ENCODE data around the gene TEX14.

TEX14 gene

GRCh38 chr17:58527306-58527705, 164.5 kb downstream of the TEX14 start:
- no peak overlapping the region for H3K4me3 Mint-ChIP-seq
- peaks cover under 1% of the 10 kb centered on the region for H3K27me3 Mint-ChIP-seq
- no peaks in the 10 kb centered on the region for H3K36me3 Mint-ChIP-seq
- H3K9me3 Mint-ChIP-seq = no peaks in the 10 kb centered on the region
- H3K27ac Mint-ChIP-seq = no peak overlapping the region
- peaks cover 10% of the 10 kb centered on the region for H3K4me1 Mint-ChIP-seq
- ATAC-seq = no peak

- H3K27ac Mint-ChIP-seq = no peak overlapping the region
- ATAC-seq = no peak
- H3K4me3 Mint-ChIP-seq = no peak overlapping the region
- no peaks in the 10 kb centered on the region for H3K27me3 Mint-ChIP-seq
- no peaks in the 10 kb centered on the region for H3K9me3 Mint-ChIP-seq
- no peaks in the 10 kb centered on the region for H3K36me3 Mint-ChIP-seq
- H3K4me1 Mint-ChIP-seq = peaks cover 8% of the 10 kb centered on the region
These were observed 166.6 kb downstream of the TEX14 start for GRCh38 chr17:58525239-58525638.

- no peaks in the 10 kb centered on the region for H3K9me3 Mint-ChIP-seq
- H3K4me1 Mint-ChIP-seq = peaks cover 8% of the 10 kb centered on the region
- no peak for ATAC-seq
- no peak overlapping the region for H3K4me3 Mint-ChIP-seq
- no peak overlapping the region for H3K27ac Mint-ChIP-seq
- no peaks in the 10 kb centered on the region for H3K36me3 Mint-ChIP-seq
- H3K27me3 Mint-ChIP-seq = no peaks in the 10 kb centered on the region
These were observed 170.2 kb downstream of the TEX14 start for GRCh38 chr17:58521680-58522079.

- no peak for ATAC-seq
- Mint-ChIP-seq H3K36me3 (no peaks in the 10 kb centered on the region), H3K4me1 (peaks cover 13% of the 10 kb centered on the region), H3K27me3 (no peaks in the 10 kb centered on the region), H3K27ac (no peak overlapping the region), H3K4me3 (no peak overlapping the region), H3K9me3 (no peaks in the 10 kb centered on the region)
These were observed 170.9 kb downstream of the TEX14 start for GRCh38 chr17:58520843-58521430.

GRCh38 chr17:58517928-58518609, 173.8 kb downstream of the TEX14 start:
- Mint-ChIP-seq H3K9me3 (no peaks in the 10 kb centered on the region), H3K36me3 (peaks cover 7% of the 10 kb centered on the region)

GRCh38 chr17:58517378-58517927, 174.4 kb downstream of the TEX14 start:
- peak overlapping the region; percentile 74 for H3K4me3 Mint-ChIP-seq
- H3K36me3 Mint-ChIP-seq = peaks cover 13% of the 10 kb centered on the region
- no peaks in the 10 kb centered on the region for H3K27me3 Mint-ChIP-seq
- H3K27ac Mint-ChIP-seq = peak overlapping the region; percentile 70
- H3K4me1 Mint-ChIP-seq = peaks cover 41% of the 10 kb centered on the region
- no peak for ATAC-seq
- H3K9me3 Mint-ChIP-seq = no peaks in the 10 kb centered on the region

More at GRCh38 chr17:58517928-58518609, 173.8 kb downstream of the TEX14 start:
- H3K4me3 Mint-ChIP-seq = peak overlapping the region; percentile 74
- no peaks in the 10 kb centered on the region for H3K27me3 Mint-ChIP-seq
- H3K4me1 Mint-ChIP-seq = peaks cover 35% of the 10 kb centered on the region
- peak; percentile 94 for ATAC-seq
- peak overlapping the region; percentile 70 for H3K27ac Mint-ChIP-seq

GRCh38 chr17:58516644-58517377, 175.0 kb downstream of the TEX14 start:
- Mint-ChIP-seq H3K27me3 (no peaks in the 10 kb centered on the region), H3K36me3 (peaks cover 18% of the 10 kb centered on the region), H3K4me3 (peak overlapping the region; percentile 74), H3K4me1 (peaks cover 47% of the 10 kb centered on the region), H3K9me3 (no peaks in the 10 kb centered on the region), H3K27ac (peak overlapping the region; percentile 70)
- ATAC-seq = no peak

GRCh38 chr17:58515286-58515685, 176.6 kb downstream of the TEX14 start:
- peaks cover 63% of the 10 kb centered on the region for H3K4me1 Mint-ChIP-seq
- H3K27ac Mint-ChIP-seq = peak overlapping the region; percentile 70
- peaks cover 34% of the 10 kb centered on the region for H3K36me3 Mint-ChIP-seq
- no peaks in the 10 kb centered on the region for H3K27me3 Mint-ChIP-seq
- no peak for ATAC-seq
- peak overlapping the region; percentile 77 for H3K4me3 Mint-ChIP-seq
- H3K9me3 Mint-ChIP-seq = no peaks in the 10 kb centered on the region

GRCh38 chr17:58514770-58515157, 177.1 kb downstream of the TEX14 start:
- peaks cover 39% of the 10 kb centered on the region for H3K36me3 Mint-ChIP-seq
- H3K9me3 Mint-ChIP-seq = no peaks in the 10 kb centered on the region
- H3K27ac Mint-ChIP-seq = peak overlapping the region; percentile 70
- no peak for ATAC-seq
- H3K4me3 Mint-ChIP-seq = peak overlapping the region; percentile 77
- H3K27me3 Mint-ChIP-seq = no peaks in the 10 kb centered on the region
- peaks cover 68% of the 10 kb centered on the region for H3K4me1 Mint-ChIP-seq

GRCh38 chr17:58513965-58514769, 177.7 kb downstream of the TEX14 start, which contains the start of gene MTMR4:
TSS of gene MTMR4 (minus strand) at chr17:58514638. CDS start at chr17:58514407, 231 bp downstream.
- Mint-ChIP-seq H3K27ac (peak within 1 kb of the TSS; percentile 84), H3K36me3 (peaks cover 43% of the 10 kb centered on the region), H3K4me1 (peaks cover 70% of the 10 kb centered on the region), H3K4me3 (peak within 1 kb of the TSS; percentile 84), H3K27me3 (no peaks in the 10 kb centered on the region), H3K9me3 (no peaks in the 10 kb centered on the region)
- ATAC-seq = peak; percentile 31

- Mint-ChIP-seq H3K4me1 (peaks cover 72% of the 10 kb centered on the region), H3K27ac (peak overlapping the region; percentile 84), H3K4me3 (peak overlapping the region; percentile 84), H3K36me3 (peaks cover 50% of the 10 kb centered on the region), H3K27me3 (no peaks in the 10 kb centered on the region), H3K9me3 (no peaks in the 10 kb centered on the region)
- ATAC-seq = no peak
These were observed 178.4 kb downstream of the TEX14 start for GRCh38 chr17:58513267-58513964.

GRCh38 chr17:58510075-58510474, 181.8 kb downstream of the TEX14 start:
- no peak for ATAC-seq
- H3K9me3 Mint-ChIP-seq = no peaks in the 10 kb centered on the region
- H3K4me1 Mint-ChIP-seq = peaks cover 71% of the 10 kb centered on the region
- peak overlapping the region; percentile 37 for H3K4me3 Mint-ChIP-seq
- peak overlapping the region; percentile 20 for H3K27ac Mint-ChIP-seq
- H3K36me3 Mint-ChIP-seq = peaks cover 76% of the 10 kb centered on the region
- no peaks in the 10 kb centered on the region for H3K27me3 Mint-ChIP-seq

GRCh38 chr17:58508341-58509067, 183.3 kb downstream of the TEX14 start:
- H3K27ac Mint-ChIP-seq = peak overlapping the region; percentile 66
- no peak overlapping the region for H3K4me3 Mint-ChIP-seq
- no peaks in the 10 kb centered on the region for H3K9me3 Mint-ChIP-seq
- peaks cover 88% of the 10 kb centered on the region for H3K36me3 Mint-ChIP-seq
- peaks cover 78% of the 10 kb centered on the region for H3K4me1 Mint-ChIP-seq
- ATAC-seq = no peak
- H3K27me3 Mint-ChIP-seq = no peaks in the 10 kb centered on the region

Data from stimulated activated memory B cell treated with anti-CD40 and anti-IgM and Interleukin-4, amounts not matched to agents 10 μg/mL and 1 μg/mL and 100 μg/mL, for 72 hours (primary cell).